Activated gamma-delta T cell (primary cell): ENCODE results near the gene EYS.

Source experiments
- DNase-seq: peaks from one replicate; lab custom pipeline; 2025; lab: John Stamatoyannopoulos, UW

The EYS gene

GRCh38 chr6:63671098-63671754 is 2035.8 kb downstream of the EYS start:
- no peak for DNase-seq
